AG04449 (cell line): ENCODE measurements around the gene MTMR11.

ENCODE experiments used
- CTCF ChIA-PET: fragments of 350-600 bp; formaldehyde crosslinking; extraction: SDS; loops from one replicate; lab custom pipeline; 2021; ENCODE audit warnings: antibody characterized with exemption; lab: Yijun Ruan, JAX
- POLR2A ChIA-PET: fragments of 400-600, 350-600 bp; formaldehyde crosslinking; extraction: SDS; loops from one replicate; lab custom pipeline; 2020; ENCODE audit warnings: antibody characterized with exemption, inconsistent platforms; lab: Yijun Ruan, JAX
- DNase-seq: peaks from one replicate; pipeline ENCODE4 v3.0.0-alpha.2; 2010; ENCODE audit warnings: low read depth, low spot score
- H3K4me3 ChIP-seq: 2 replicates; pipeline ENCODE4 v1.5.1; 2011; ENCODE audit warnings: low read depth, mild to moderate bottlenecking, control low read depth, low read length
- TF ChIP-seq, protein P1 (sequence below): IDR thresholded peaks from one replicate; pipeline ENCODE4 v1.5.1; 2011; ENCODE audit warnings: mild to moderate bottlenecking, moderate library complexity, low read length, control low read depth, inconsistent platforms; ENCODE audit not compliant: insufficient read depth; ENCODE audit errors: missing control alignments

Gene MTMR11, protein sequence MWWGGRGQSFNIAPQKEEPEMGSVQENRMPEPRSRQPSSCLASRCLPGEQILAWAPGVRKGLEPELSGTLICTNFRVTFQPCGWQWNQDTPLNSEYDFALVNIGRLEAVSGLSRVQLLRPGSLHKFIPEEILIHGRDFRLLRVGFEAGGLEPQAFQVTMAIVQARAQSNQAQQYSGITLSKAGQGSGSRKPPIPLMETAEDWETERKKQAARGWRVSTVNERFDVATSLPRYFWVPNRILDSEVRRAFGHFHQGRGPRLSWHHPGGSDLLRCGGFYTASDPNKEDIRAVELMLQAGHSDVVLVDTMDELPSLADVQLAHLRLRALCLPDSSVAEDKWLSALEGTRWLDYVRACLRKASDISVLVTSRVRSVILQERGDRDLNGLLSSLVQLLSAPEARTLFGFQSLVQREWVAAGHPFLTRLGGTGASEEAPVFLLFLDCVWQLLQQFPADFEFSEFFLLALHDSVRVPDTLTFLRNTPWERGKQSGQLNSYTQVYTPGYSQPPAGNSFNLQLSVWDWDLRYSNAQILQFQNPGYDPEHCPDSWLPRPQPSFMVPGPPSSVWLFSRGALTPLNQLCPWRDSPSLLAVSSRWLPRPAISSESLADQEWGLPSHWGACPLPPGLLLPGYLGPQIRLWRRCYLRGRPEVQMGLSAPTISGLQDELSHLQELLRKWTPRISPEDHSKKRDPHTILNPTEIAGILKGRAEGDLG

DNA sequence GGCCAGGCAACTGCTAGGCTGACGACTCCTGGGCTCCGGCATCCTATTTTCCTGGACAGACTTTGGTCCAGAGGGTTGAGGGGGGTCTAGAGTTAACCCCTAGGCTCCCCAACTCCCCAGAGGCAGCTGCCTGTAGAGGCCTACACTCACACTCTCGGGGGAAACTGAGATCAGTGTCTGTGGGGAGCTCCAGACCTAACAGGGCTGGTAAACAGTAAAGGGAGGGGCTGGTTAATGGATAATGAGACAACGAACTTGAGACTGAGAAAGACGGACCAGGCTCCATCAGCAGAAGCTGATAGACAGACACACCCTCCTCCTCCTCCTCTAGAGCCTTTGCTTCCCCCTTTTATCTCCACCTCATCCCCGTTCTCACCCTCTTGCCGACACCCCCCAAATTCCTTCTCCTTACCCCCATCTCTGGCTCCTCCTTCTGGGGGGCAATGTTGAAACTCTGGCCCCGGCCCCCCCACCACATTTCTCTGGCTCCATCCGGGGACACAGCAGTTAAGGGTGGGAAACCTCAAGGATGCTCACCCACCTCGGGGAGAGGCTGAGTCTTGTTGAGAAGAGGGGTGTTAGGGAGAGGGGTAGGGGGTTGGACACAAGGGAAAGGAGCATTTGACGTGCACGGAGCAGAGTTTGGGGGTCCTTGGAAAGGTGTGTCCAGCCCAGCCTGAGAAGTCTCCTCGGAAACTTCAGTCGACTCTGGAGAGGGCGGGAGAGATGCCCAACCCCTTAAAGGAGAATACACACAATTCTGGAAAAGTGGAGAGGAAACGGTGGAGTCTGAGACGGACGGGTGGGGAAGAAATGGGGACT lies at the start of gene MTMR11:
MTMR11 (minus strand) TSS at position 710 of the 822 bp plus-strand sequence; CDS start at position 478, 232 bp downstream.
- CTCF ChIA-PET: interaction anchor here (1.2 to 1.7 kb wide), 3 partner anchors 26 to 48 kb away, joined by 3 to 5 read pairs (median 3); no protein-coding TSS in a partner anchor
- TF ChIP-seq, protein P1, sequence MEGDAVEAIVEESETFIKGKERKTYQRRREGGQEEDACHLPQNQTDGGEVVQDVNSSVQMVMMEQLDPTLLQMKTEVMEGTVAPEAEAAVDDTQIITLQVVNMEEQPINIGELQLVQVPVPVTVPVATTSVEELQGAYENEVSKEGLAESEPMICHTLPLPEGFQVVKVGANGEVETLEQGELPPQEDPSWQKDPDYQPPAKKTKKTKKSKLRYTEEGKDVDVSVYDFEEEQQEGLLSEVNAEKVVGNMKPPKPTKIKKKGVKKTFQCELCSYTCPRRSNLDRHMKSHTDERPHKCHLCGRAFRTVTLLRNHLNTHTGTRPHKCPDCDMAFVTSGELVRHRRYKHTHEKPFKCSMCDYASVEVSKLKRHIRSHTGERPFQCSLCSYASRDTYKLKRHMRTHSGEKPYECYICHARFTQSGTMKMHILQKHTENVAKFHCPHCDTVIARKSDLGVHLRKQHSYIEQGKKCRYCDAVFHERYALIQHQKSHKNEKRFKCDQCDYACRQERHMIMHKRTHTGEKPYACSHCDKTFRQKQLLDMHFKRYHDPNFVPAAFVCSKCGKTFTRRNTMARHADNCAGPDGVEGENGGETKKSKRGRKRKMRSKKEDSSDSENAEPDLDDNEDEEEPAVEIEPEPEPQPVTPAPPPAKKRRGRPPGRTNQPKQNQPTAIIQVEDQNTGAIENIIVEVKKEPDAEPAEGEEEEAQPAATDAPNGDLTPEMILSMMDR: no peak
- no peak for DNase-seq
- peak within 1 kb of the TSS; percentile 85 for H3K4me3 ChIP-seq
- POLR2A ChIA-PET: interaction anchor here (1.3 kb wide), 1 partner anchor 49 kb away, joined by 4 read pairs; a partner anchor contains a TSS

DNA sequence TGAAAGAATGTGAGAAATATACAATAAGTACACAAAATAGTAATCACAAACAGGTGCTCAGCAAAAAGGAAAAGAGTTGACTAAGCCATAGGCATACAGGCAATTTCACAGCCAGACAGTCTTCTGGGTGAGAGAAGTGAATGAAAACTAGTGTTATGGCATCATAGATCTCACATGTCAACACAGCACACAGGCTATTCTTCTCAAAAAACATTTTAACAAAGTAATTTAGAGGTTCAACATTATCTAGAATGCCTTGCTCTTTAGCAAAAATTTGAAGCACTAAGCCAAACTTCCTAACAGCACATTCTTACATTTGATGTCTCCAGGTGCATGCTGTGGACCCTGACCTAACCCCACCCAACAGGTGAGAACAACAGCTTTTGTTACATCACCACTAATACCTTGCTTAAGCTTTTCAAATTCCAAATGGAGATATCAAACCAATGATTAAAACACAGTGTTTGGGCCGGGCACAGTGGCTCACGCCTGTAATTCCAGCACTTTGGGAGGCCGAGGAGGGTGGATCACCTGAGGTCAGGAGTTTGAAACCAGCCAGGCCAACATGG lies 43.4 kb upstream of the MTMR11 start:
- H3K4me3 ChIP-seq: no peak overlapping the region
- TF ChIP-seq, protein P1: no peak
- CTCF ChIA-PET: interaction anchor here (0.6 to 1.8 kb wide), 4 partner anchors 15 to 207 kb away, joined by 3 to 6 read pairs (median 4); no protein-coding TSS in a partner anchor
- no peak for DNase-seq
- POLR2A ChIA-PET: no interaction called here

DNA sequence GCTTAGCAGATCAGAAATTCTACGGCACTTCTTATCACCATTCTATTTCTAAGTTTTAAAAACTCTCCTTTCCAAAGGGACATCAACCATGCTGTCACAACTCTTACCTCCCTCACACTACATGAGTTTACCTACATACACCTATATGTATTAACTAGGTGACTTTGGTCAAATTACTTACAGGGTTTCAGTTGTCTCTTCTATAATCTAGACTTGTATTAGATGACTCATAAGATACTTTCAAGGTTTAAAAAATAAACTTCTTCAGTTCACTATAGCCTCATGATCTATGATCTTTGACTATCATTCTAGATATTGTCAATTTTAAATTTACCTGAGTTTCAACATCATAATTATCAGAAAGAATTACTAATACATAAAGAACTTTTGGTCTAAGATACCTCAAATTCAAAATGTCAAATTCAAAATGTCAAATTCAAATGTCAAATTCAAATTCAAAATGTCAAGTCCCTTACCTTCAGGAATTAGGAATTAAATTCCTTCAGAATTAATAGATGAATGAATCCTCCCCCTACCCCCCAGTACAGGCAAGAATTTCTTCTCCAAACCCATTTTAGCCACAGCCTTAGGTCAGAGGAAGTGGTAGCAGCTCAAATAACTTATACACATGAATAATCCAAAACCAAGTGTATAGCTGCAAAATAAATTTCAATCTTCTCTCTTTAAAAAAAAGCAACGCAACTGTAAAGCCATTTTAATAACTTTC lies 42.7 kb upstream of the MTMR11 start:
- DNase-seq: no peak
- ChIA-PET CTCF (interaction anchor here (0.6 to 1.8 kb wide), 4 partner anchors 16 to 208 kb away, joined by 3 to 6 read pairs (median 4); no protein-coding TSS in a partner anchor), POLR2A (no interaction called here)
- TF ChIP-seq, protein P1: no peak
- no peak overlapping the region for H3K4me3 ChIP-seq

DNA sequence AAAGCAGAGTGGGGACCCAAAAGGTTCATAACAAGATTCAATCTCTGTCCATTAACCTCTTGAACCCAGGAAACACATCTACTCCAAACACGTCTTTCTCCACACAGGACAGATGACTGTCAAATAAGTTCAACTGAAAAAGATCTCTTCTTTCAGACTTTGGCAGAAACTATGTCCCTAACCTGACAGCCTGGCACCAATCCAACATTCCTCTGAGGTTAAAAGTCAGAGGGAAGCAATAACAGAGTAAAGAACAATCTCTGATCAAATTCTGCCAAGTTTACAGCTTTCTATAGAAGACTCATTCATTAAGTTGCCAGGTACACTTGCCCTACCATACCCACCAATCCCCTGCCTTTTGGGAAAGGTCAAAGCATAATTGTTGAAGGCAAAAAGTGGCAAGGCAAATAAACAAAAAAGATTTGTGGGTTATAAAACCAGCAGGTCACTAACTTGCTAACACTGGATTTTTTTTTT lies 41.9 kb upstream of the MTMR11 start:
- TF ChIP-seq, protein P1: no peak
- no peak for DNase-seq
- H3K4me3 ChIP-seq: no peak overlapping the region
- ChIA-PET POLR2A (no interaction called here), CTCF (interaction anchor here (1.0 to 1.8 kb wide), 3 partner anchors 17 to 209 kb away, joined by 3 to 4 read pairs (median 4); no protein-coding TSS in a partner anchor)

DNA sequence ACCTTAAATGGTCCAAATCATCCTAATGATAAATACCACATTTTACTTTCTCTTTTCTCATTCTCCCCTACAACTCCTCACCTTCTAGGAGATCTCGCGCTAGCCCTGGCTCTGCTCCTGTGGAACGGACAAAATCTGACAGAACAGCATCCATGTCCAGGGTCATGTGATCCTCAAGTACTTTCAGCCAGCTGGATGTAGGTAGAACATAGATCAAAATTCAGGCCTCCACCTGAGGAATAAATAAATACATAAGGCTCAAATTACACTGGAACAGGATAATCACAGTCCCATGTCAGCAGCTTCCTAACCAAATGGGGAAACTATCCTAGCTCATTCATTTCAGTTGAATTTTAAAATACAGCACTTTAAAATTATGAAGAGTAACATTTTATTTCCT lies 40.7 kb upstream of the MTMR11 start:
- TF ChIP-seq, protein P1: no peak
- POLR2A ChIA-PET: no interaction called here
- CTCF ChIA-PET: interaction anchor here (0.7 to 1.4 kb wide), 2 partner anchors 10 to 192 kb away, joined by 3 to 4 read pairs; no protein-coding TSS in a partner anchor

More for the DNA sequence above, 40.7 kb upstream of the MTMR11 start:
- H3K4me3 ChIP-seq: no peak overlapping the region
- DNase-seq: no peak
